ENCODE data around the gene TNNT3.

The TNNT3 gene

GRCh38 chr11:1964348-1964747, 44.8 kb downstream of the TNNT3 start:
- no peak for DNase-seq

GRCh38 chr11:1964955-1965354, 45.5 kb downstream of the TNNT3 start:
- DNase-seq: no peak

GRCh38 chr11:1966531-1966930, 47.0 kb downstream of the TNNT3 start:
- DNase-seq: no peak

- no peak for DNase-seq
Measured at GRCh38 chr11:1967641-1968225, 48.2 kb downstream of the TNNT3 start.

- no peak for DNase-seq
Measured at GRCh38 chr11:1968454-1969002, 49.0 kb downstream of the TNNT3 start.

GRCh38 chr11:1969035-1969434, 49.5 kb downstream of the TNNT3 start:
- DNase-seq: no peak

GRCh38 chr11:1969776-1970175, 50.3 kb downstream of the TNNT3 start:
- no peak for DNase-seq

- no peak for DNase-seq
Measured at GRCh38 chr11:1970956-1971355, 51.5 kb downstream of the TNNT3 start.

- no peak for DNase-seq
Measured at GRCh38 chr11:1975185-1975584, 55.7 kb downstream of the TNNT3 start.

- no peak for DNase-seq
Measured at GRCh38 chr11:1978720-1979473, 59.4 kb downstream of the TNNT3 start.

GRCh38 chr11:1979607-1980006, 60.1 kb downstream of the TNNT3 start:
- DNase-seq: no peak

GRCh38 chr11:1982873-1983600, 63.5 kb downstream of the TNNT3 start:
- no peak for DNase-seq

- DNase-seq: no peak
Measured at GRCh38 chr11:1983601-1983961, 64.1 kb downstream of the TNNT3 start.

- DNase-seq: no peak
Measured at GRCh38 chr11:1987024-1987423, 67.5 kb downstream of the TNNT3 start.

- no peak for DNase-seq
Measured at GRCh38 chr11:1988174-1988573, 68.7 kb downstream of the TNNT3 start.
